HL-60 (cell line): Measurements from ENCODE around the gene INSL3.

ENCODE experiments used
- DNase-seq, 2 experiments: peaks; one replicate each; pipeline ENCODE4 v3.0.0-alpha.2; 2010 to 2020; ENCODE audit warnings: low read depth in 1 of 2, low spot score in 1 of 2
- H3K27ac ChIP-seq: fragments of 250-450 bp; sonication (Bioruptor Pico); replicated peaks from 2 replicates; pipeline ENCODE4 v1.5.1; 2020; ENCODE audit warnings: mild to moderate bottlenecking, moderate library complexity
- H3K27me3 ChIP-seq: fragments of 250-450 bp; sonication (Bioruptor Pico); 2 replicates; pipeline ENCODE4 v1.5.1; 2021; ENCODE audit warnings: mild to moderate bottlenecking, moderate library complexity; ENCODE audit not compliant: insufficient read depth, poor library complexity, severe bottlenecking
- H3K4me3 ChIP-seq: replicated peaks from 2 replicates; pipeline ENCODE4 v1.5.1; 2011; ENCODE audit warnings: mild to moderate bottlenecking, control low read depth, low read length; ENCODE audit not compliant: insufficient read depth
- GABPA ChIP-seq: IDR thresholded peaks from 2 replicates; pipeline ENCODE4 v1.6.1; 2012; ENCODE audit warnings: low read depth
- POLR2AphosphoS5 ChIP-seq: IDR thresholded peaks from 2 replicates; pipeline ENCODE4 v1.6.1; 2012; ENCODE audit warnings: low read depth
- SPI1 ChIP-seq: IDR thresholded peaks from 2 replicates; pipeline ENCODE4 v1.6.1; 2012; ENCODE audit warnings: low read depth, mild to moderate bottlenecking, borderline replicate concordance
- TF ChIP-seq, protein P1 (sequence below): IDR thresholded peaks from one replicate; pipeline ENCODE4 v1.5.1; 2011; ENCODE audit warnings: low read length, control low read depth, inconsistent platforms; ENCODE audit not compliant: insufficient read depth
- TF ChIP-seq, protein P2 (sequence below): IDR thresholded peaks from 2 replicates; pipeline ENCODE4 v1.6.1; 2012; ENCODE audit warnings: low read depth; ENCODE audit not compliant: insufficient replicate concordance

The INSL3 gene

DNA sequence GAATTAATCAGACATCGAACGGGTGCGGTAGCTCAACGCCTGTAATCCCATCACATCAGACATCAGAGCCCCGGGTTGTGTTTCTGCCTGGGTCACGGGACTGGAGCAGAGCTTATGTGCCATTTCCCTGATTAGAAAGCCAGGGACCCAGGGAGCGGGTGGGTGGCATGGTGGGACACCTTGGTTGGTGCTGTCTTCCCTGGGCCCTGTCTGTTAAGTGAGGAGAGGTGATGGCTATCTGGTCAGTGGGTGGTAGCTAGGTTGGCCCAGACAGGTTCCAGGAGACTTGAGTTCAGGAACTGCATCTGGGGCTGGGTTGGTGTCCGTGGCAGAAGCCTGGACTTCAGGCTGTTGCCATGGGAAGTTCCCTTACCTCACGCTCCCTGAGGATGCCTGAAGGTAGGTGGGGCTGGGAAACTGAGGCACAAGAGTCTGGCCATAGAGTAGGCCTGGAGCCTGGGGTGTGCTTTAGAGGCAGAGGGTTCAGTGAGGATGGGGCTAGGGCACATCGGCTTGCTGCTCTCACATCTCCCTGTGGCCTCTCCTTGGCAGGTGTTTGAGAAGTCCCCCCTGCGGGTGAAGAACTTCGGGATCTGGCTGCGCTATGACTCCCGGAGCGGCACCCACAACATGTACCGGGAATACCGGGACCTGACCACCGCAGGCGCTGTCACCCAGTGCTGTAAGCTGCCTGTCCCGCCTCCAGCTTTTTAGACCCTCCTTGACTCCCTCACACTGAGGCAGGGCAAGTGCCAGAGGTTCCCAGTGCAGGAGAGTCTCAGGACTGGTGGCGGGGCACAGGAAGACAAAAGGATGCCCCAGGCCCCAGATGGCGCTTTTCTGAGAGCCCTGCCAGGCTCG, 40.5 kb upstream of the INSL3 start:
- H3K27ac ChIP-seq: peak overlapping the region; percentile 97
- peak overlapping the region; percentile 57 for H3K4me3 ChIP-seq
- H3K27me3 ChIP-seq: no peaks in the 10 kb centered on the region
- DNase-seq: no peak
- TF ChIP-seq, protein P1, sequence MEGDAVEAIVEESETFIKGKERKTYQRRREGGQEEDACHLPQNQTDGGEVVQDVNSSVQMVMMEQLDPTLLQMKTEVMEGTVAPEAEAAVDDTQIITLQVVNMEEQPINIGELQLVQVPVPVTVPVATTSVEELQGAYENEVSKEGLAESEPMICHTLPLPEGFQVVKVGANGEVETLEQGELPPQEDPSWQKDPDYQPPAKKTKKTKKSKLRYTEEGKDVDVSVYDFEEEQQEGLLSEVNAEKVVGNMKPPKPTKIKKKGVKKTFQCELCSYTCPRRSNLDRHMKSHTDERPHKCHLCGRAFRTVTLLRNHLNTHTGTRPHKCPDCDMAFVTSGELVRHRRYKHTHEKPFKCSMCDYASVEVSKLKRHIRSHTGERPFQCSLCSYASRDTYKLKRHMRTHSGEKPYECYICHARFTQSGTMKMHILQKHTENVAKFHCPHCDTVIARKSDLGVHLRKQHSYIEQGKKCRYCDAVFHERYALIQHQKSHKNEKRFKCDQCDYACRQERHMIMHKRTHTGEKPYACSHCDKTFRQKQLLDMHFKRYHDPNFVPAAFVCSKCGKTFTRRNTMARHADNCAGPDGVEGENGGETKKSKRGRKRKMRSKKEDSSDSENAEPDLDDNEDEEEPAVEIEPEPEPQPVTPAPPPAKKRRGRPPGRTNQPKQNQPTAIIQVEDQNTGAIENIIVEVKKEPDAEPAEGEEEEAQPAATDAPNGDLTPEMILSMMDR: no peak
- TF ChIP-seq POLR2AphosphoS5: no peak; the same call in 1 of the 2 replicates
- no peak for TF ChIP-seq SPI1
- TF ChIP-seq GABPA: no peak
- TF ChIP-seq, protein P2, sequence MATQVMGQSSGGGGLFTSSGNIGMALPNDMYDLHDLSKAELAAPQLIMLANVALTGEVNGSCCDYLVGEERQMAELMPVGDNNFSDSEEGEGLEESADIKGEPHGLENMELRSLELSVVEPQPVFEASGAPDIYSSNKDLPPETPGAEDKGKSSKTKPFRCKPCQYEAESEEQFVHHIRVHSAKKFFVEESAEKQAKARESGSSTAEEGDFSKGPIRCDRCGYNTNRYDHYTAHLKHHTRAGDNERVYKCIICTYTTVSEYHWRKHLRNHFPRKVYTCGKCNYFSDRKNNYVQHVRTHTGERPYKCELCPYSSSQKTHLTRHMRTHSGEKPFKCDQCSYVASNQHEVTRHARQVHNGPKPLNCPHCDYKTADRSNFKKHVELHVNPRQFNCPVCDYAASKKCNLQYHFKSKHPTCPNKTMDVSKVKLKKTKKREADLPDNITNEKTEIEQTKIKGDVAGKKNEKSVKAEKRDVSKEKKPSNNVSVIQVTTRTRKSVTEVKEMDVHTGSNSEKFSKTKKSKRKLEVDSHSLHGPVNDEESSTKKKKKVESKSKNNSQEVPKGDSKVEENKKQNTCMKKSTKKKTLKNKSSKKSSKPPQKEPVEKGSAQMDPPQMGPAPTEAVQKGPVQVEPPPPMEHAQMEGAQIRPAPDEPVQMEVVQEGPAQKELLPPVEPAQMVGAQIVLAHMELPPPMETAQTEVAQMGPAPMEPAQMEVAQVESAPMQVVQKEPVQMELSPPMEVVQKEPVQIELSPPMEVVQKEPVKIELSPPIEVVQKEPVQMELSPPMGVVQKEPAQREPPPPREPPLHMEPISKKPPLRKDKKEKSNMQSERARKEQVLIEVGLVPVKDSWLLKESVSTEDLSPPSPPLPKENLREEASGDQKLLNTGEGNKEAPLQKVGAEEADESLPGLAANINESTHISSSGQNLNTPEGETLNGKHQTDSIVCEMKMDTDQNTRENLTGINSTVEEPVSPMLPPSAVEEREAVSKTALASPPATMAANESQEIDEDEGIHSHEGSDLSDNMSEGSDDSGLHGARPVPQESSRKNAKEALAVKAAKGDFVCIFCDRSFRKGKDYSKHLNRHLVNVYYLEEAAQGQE: no peak

DNA sequence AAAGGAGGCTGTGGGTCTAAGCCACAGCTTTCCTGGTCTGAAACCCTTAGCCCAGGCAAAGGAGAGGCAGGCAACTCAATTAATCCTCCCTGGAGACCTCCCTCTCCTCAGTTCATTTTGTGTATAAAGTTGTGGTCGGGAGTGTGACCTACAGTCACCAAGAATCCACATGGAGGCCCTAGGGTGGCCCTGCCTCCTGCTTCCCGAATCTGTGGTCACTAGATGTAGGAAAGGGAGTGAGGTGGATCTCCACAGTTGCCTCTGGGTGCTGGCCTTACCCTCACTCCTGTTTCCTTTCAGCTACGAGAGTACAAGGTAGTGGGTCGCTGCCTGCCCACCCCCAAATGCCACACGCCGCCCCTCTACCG, 39.7 kb upstream of the INSL3 start:
- Histone ChIP-seq H3K27ac (peak overlapping the region; percentile 97), H3K27me3 (no peaks in the 10 kb centered on the region), H3K4me3 (peak overlapping the region; percentile 57)
- TF ChIP-seq POLR2AphosphoS5 (0 out of 2 replicates have a peak, but pooled peaks have one; percentile 20), GABPA (no peak)
- TF ChIP-seq, protein P2: no peak
- DNase-seq: no peak

DNA sequence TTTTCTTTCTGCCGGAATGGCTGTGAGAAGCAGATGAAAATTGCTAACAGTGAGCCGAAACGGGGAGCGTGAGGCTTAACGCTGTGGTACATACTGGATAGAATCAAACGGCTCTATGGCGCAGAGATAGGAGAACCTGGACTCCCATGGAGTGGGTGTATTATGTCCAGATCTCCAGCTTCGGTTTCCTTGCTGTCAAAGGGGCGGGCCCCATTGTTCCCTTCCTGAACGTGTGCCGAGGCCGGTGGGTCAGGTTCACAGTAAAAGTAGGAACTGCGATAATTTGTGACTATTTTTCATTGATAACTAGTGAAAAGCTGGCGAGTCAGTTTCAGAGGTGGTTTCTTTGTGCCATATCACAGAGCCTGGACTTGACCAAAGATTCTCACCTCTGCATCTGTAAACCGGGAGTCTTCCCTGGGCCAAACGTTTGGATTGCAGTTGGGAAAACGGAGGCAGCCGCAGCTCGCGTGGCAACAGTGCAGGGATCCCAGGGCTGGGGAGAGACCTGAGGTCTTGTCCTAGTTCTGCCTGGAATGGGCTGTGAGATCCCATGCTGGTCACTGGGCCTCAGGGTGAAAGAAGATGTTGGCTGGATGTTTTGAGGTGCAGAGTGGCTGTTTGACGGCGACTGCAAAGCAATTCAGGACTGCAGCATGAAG, 39.1 kb upstream of the INSL3 start:
- TF ChIP-seq SPI1 (no peak), POLR2AphosphoS5 (0 out of 2 replicates have a peak, but pooled peaks have one; percentile 27)
- TF ChIP-seq, protein P2: no peak
- TF ChIP-seq, protein P1: no peak
- peak overlapping the region; percentile 97 for H3K27ac ChIP-seq
- DNase-seq: no peak
- H3K4me3 ChIP-seq: peak overlapping the region; percentile 57
- H3K27me3 ChIP-seq: no peaks in the 10 kb centered on the region
